IPS-NIHi7 (cell line): Measurements from ENCODE around the gene DYNC2I2.
"Not testable (repeated sequence)": the region's sequence is repeated elsewhere in the genome, so short reads cannot be mapped to it uniquely, and the experiment has no call there.

Experiments
- DNase-seq: peaks from one replicate; pipeline ENCODE4 v3.0.0; 2012; ENCODE audit warnings: mixed read lengths; ENCODE audit errors: extremely low spot score

The DYNC2I2 gene

DNA sequence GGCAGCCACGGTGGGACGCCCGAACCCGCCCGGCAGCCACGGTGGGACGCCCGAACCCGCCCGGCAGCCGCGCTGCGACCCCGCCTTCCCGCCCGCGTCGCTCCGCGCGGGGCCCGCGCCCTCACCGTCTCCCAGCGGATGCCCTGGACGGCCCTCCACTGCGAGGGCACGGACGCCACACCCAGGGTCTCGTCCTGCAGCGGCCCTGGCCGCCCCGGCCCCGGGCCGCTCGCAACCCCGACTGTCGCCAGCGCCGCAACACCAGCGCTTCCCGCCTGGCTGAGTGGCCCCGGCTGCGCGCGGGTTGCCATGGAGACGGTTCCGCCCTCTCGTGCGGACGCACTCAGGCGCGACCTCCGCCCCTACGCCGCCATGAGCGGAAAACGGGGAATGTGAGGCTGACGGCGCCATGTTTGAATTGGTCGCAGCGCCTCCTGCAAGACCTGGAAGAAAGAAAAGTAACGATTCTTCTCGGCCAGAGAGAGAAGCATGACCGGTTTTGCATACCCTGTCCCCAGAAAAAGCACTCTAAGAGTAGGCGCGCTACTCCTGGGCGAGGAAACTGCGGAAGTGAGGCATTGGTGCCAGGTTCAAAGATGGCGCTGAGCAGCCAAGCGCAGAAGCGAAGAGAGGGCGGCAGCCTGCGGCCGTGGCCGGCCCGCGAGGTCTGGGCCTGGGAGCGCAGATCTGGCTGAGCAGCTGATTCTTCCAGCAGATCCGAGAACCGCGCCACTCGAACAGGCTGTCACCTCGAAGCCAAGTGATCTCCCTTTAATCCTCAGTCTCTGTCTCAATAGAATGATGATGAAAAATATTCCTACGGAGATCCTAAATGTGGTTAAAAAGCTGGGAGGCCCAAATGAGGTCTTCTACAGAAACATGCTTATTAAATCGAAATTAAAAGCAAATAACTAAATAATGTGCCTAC, at the start of gene DYNC2I2:
Gene DYNC2I2, minus strand, starts transcription at position 432 of the 928 bp plus-strand sequence. Its CDS starts 121 bp downstream, at position 311.
- peak; percentile 99 for DNase-seq

DNA sequence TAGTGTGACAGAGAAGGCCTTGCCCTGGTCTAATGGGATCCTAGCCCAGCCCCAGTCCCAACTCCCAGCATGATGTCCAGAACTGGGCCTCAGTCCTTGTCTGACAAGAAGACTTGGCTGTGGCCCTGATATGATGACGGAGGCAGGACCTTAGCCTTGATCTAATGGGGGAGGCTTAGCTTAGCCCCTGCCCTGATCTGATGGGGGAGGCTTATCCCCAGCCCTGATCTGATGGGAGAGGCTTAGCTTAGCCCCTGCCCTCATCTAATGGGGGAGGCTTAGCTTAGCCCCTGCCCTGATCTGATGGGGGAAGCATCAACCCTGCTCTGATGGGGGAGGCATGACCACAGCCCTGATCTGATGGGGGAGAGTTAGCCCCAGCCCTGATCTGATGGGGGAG, 49.4 kb upstream of the DYNC2I2 start:
- DNase-seq = no peak

DNA sequence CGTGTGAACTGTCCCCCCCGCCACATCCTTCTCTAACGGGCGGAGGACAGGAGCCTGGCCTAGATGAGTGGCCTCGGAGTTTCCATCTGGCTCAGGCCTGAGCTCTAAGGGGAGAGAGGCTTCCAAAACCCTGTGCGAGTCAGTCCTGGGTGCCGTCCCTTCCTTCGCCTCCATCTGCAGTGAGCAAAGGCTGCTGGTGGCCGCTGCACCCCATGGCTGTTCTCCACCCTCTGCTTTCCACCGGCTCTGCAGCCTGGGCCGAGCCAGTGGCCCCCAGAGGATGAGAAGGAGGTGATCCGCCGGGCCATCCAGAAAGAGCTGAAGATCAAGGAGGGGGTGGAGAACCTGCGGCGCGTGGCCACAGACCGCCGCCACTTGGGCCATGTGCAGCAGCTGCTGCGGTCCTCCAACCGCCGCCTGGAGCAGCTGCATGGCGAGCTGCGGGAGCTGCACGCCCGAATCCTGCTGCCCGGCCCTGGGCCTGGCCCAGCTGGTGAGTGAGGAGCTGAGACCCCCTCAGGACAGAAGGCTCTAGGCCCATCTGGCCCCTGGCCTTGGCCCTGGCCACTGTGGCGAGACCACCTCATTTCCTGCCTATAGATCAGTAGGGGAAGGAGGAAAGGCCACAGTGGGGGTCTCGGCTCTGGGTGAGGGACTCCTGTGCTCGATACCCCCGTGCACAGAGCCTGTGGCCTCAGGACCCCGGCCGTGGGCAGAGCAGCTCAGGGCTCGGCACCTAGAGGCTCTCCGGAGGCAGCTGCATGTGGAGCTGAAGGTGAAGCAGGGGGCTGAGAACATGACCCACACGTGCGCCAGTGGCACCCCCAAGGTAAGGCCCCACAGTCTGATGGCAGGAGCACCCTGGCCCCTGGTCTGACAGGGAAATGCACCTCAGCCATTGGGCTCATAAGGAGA, 48.7 kb upstream of the DYNC2I2 start:
- no peak for DNase-seq

DNA sequence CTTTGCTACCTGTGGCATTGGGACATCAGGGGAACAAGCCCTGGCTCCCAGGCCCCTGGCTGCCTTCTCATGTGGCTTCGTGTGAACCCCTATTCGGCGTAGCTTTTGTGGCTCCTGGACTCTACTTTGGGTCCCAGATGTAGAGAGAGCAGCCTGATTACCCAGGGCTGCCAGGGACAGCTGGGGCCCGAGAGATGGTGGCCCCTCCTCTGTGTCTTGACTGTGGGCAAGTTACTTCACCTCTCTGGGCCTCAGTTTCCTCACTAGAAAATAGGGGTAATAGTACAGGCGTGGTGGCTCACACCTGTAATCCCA, 47.7 kb upstream of the DYNC2I2 start:
- DNase-seq = no peak

DNA sequence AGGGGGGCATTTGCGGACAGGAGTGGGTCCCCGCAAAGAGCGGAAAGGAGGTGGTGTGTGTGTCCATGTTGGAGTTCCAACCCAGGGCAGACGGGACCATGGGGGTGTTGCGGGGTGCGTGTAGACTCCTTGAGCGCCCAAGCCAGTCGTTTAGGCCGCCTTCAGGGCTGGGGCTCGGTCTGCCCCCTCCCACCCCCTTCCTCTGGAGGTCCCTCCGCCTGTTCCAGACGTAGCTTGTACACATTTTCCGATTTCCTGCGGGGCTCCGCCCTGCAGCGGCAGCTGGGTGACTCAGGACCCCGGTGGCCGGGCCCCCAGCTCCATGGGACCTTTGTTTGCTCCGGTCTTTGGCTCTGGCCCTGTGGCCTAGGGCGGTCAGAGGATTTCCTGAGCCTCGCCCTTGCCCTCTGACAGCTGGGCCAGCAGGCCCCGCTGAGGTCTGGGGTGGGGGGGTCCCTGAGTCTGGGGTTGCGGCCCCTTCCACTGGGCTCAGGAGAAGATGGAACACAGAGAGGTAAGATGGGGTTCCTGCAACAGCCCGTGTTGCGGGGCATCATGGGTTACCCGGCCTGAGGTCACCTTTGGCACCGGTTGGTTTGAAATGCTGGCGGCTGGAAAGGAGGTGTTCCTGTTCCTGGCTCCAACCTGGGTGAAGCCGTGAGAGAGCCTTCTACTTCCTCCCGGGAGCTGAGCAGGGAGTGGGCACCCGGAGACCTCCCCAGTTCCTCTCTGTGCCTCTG, 47.1 kb upstream of the DYNC2I2 start:
- no peak for DNase-seq

DNA sequence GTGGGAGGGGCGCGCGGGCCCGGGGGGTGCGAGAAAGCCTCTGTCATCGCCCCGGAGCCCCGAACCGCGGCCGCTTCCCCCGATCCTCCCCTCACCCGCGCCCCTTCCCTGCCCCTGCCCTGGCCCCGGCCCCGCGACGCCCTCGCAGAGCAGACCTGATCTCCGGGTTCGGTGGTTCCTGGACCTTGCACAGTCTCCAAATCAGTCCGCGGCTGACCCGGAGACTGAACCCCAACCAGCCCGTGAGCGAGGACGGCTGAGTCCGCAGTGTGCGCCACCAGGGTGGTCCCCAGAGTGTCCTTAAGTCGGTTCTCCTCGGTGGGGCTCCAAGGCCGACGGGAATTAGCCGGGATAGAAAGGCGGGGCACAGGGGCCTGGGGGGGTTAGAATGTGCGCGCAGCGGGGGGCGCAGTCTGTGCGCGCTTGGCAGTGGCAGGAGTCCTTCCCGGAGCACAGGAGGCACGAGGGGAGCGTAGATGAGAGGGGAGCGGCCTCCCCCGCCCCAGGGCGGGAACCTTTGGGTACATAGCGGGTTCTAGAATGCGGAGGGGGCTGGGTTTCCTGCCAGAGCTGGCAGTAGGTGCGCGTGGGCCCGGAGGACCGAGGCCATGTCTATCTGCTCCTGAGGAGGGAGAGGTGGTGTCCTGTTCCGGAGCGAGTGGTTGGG, 46.4 kb upstream of the DYNC2I2 start:
- DNase-seq = peak; percentile 59

DNA sequence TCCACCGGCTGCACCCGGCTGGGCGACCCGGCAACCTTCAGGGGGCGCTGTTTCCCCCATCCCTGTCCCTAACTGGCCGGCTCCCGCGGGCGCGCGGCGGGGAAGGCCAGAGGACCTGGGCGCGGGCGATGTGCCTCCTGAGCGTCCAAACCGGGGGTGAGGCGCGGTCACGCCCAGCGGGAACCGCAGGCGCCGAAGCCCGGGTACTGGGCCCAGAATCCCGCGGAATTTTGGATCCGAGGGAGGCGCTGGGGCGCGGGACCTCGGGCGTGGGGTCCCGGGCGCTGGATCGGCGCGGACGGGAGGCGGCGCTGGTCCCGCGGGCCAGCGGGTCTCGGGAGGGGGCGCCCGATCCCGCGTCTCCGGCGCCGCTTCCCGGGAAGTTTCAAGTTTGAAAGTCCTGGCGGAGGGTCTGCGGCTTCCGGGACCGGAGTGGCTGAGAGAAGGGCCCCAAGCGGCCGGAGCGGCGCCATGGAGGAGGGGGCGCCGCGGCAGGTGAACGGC, 45.9 kb upstream of the DYNC2I2 start, which contains the start of gene PKN3:
Gene PKN3, plus strand, starts transcription at position 59 of the 504 bp plus-strand sequence. Its CDS starts 413 bp downstream, at position 472.
- peak; percentile 97 for DNase-seq

DNA sequence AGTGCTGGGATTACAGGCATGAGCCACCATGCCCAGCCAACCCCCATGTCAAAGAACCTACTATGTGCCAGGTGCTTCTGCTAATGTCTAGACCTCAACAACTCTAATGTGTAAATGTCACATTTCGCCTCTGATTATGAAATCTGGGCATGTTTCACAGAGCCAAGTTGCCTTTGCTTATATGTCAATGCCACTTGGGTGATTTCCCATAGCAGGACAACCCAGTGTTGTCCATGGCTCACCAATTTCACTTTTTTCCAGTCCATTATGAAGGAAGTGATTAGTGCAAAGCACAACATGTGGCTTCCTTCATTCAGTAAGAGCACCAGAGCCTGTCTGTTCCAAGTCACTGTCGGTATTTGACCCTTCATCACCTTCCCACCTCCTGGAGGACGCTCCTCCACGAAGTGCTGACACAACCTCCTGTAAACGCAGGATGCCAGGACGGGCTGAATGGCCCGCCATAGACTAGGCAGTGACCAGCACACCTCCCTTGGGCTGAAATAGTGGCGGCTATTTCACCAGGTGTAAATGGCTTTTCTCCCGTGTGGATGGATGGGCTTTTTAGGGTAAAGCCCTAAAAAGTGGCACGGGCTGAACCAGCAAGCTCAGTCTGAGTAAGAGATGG, 44.7 kb upstream of the DYNC2I2 start:
- DNase-seq = no peak

DNA sequence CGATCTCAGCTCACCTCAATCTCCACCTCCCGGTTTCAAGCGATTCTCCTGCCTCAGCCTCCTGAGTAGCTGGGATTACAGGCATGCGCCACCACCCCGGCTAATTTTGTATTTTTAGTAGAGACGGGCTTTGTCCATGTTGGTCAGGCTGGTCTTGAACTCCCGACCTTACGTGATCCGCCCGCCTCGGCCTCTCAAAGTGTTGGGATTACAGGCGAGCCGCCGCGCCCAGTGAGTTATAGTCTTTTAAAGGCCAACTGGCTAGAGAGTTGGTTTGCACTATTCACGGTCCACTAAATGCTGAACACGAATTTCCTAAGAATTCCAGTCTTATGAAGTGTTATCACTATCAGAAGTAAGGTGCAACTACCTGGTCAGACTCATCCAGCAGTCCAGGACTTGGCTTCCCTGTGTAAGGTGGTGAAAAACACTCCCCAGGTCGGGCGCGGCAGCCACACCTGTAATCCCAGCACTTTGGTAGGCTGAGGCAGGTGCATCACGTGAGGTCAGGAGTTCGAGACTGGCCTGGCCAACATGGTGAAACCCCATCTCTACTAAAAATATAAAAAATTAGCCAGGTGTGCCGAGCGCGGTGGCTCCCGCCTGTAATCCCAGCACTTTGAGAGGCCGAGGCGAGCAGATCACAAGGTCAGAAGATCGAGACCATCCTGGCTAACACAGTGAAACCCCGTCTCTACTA, 42.6 kb upstream of the DYNC2I2 start:
- not testable (repeated sequence) for DNase-seq

DNA sequence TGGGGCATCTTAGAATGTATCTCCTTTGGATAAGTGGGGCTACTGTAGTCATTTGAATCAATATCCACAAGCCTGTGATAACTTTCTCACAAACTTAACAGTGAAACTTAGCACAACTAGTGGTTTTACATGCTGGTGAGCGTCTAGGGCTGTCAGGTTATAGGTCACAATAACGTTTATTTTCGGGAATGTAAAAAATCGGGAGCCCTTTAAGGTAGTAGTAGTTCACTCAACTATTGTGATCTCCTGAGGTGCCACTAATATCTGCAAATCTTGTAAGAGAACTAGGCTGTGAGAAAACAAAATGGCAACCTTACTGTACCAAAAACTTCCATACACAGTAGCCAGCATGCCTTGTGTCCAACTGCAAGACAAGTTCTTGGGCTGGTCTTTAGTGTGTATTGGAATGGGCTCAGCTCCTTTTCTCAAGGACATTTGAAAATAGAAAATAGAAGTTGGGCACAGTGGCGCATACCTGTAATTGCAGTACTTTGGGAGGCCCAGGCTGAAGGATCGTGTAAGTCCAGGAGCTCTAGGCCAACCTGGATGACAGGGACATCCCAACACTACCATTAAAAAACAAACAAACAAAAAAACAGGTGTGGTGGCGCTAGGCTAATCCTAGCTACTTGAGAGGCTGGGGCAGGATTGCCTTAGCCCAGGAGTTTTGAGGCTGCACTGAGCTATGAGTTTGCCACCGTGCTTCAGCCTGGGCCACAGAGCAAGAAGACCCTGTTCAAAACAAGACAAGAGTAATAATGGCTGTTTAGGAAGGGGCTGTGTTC, 40.5 kb upstream of the DYNC2I2 start:
- DNase-seq = no peak

DNA sequence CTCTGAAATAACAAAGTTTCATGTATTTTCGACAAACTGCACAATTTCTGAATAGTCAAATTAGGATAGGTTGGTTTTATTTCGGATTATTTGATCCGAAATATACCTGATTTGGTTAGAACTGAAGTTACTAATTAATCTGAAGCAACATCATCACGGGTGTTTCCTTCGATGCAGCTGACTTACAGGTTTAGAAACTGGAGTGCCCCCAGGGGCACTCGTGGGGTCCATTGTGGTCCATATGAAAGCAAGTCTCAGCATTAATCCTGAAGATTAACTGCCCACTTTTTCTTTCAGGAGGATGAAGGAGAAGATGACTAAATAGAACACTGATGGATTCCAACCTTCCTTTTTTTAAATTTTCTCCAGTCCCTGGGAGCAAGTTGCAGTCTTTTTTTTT, 37.7 kb upstream of the DYNC2I2 start:
- no peak for DNase-seq

DNA sequence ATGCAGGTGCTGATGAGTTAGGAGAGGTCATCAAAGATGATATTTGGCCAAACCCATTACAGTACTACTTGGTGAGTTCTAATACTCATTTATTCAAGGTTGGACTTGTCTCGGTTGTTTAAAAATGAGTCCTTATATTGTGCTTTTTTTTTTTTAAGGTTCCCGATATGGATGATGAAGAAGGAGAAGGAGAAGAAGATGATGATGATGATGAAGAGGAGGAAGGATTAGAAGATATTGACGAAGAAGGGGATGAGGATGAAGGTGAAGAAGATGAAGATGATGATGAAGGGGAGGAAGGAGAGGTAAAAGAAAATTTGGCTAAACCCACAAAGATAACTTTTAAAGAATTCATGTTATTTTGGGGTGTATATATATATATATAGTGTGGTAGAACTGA, 37.1 kb upstream of the DYNC2I2 start:
- not testable (repeated sequence) for DNase-seq

DNA sequence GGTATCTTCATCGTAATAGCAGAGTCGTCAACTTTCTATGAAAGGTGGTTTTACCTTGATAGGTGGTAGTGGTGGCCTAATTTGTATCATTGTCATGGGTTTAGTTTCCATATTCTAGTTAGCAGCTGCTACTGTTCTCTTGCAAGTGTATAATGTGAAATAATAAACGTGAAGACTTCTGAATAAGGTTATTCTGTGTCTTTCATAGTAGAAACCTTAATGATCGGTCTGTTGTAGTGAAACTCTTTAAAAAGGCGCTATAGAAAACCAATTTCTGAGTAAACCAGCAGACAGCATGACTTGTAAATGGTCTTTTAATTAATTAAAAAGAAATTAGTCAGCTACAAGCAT, 34.0 kb upstream of the DYNC2I2 start:
- DNase-seq = no peak

DNA sequence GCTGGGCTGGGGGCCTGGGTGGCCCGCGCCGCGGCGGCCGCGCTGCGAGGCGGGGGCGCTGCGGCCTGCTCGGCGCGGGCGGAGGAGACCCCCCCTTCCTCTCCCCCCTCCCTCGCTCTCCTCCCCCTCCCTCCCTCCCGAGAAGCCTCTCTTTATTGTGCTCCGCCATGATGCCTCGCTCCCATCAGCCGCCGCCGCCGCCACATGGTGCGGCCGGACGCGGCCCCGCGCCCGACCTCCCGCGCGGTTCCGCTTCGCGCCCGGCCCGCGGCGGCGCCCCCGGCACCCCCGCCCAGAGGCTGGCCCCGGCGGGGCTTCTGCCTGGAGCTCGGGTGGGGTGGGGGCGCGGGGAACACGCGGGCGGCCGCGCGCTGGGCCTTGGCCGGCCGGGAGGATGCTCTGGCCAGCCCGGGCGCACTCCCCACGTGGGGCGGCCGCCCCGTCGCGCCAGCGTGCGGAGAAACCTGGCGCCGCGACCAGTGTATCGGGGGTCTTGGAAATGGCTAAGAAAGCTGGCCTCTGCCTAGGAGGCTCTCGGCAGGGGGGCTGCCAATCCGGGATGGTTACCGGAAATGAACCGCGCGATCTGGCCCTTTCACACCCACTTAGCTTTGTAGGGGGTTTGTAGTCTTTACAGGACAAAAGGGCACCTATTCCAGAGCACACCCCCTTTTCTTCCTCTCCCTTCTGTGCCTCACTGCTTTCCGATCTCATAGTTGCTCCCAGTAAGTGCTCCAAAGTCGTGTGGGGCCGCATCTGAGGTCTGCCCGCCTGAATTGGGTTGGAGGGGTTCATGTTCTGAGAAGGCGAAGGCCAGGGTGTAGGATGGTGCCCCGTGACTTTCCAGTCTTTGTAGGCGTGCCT, 33.4 kb upstream of the DYNC2I2 start:
- peak; percentile 59 for DNase-seq

DNA sequence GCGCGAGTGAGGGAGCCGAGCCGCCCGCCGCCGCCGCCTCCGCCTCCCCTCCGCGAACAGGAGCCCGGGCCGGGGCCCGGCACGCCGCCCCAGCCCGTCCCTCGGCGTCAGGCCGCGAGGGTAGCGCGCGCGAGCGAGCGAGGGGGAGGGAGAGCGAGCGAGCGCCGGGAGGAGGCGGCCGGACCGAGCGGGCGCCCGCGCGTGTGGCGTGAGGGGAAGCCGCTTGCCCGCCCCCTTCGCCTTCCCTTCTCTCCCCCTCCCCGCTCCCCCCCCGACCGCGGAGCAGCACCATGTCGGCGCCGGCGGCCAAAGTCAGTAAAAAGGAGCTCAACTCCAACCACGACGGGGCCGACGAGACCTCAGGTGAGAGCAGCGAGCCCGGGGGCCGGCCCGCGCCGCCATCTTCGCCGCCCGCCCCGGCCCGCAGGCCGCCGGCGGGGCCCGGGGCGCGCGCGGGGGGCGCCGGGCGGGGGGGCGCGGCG, 32.7 kb upstream of the DYNC2I2 start:
- peak; percentile 14 for DNase-seq

DNA sequence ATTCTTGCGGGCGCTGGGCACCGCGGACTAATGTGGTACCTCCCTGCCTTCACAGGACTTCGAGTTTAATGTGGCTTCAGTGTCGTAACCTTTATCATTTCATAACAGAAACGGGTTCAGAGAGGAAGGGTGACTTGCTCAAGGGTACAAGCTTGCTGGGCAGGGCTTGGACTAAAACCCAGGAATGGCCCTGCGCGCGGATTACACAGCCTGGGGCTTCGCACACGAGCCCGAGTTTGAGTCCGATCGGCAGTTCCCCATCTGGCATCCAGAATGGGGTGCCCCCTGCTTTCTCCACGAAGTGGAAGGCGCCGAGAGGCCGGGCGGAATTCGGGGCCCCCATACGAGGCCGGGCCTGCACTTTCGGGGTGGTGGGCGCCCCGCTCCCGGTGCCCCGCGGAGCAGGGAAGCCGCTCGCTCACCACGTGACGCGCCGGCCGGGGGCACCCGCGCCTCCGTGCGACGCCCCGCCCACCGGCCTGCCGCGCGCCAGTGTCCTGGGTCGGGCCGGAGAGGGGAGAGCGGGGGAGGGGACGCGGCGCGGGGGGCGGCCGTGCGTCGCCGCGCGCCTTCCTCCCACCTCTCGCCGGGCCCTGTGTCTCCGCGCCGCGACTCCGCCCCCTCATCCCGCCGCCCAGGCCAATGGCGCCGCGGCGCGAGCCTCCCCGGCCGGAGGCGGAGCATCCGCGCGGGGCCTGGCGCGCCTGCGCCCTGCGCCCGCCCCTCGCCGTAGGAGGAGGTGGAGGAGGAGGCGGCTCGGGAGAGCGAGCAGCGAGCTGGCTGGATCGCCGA, 32.0 kb upstream of the DYNC2I2 start, which contains the start of gene SET:
Gene SET, plus strand, starts transcription at position 722 of the 792 bp plus-strand sequence. CDS start 361 bp downstream, outside the sequence.
- peak; percentile 98 for DNase-seq

DNA sequence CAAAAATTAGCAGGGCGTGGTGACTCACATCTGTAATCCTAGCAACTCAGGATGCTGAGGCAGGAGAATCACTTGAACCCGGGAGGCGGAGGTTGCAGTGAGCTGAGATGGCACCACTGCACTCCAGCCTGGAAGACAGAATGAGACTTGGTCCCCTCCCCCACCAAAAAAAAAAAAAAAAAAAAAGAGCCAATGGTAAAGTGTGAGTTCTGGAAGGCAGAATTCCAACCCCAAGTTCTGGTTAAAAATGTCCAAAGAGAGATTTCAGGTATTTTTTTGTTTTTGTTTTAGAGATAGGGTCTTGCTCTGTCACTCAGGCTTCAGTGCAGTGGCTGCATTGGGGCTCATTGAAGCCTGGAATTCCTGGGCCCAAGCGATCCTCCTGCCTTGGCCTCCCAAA, 30.8 kb upstream of the DYNC2I2 start:
- DNase-seq = no peak
